ENCODE data around the gene PEX11G.
"Not testable (repeated sequence)": the region's sequence is repeated elsewhere in the genome, so short reads cannot be mapped to it uniquely, and the experiment has no call there.

PEX11G gene

DNA sequence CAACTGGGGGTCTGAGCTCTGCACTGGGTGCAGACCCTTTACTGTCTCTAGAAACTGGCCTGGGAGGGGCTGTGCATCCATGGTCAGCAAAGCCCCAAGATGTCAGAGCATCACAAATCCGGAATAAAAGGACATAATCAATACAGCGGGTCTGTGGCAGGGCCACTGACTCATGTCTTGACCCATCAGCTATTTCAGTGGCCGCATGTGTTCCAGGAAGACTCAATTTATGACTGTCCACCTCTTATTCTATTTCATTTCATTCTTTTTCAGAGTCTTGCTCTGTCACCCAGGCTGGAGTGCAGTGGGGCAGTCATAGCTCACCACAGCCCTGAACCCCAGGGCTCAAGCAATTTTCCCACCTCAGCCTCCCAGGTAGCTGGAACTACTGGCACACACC lies 53.2 kb downstream of the PEX11G start:
- Histone ChIP-seq H2AFZ (ENCODE audit: low read length) (no peak overlapping the region), H3K4me1 (ENCODE audit: low read length) (no peaks in the 10 kb centered on the region), H3K9ac (ENCODE audit: low read length) (no peak overlapping the region), H3K9me2 (replicated peaks; ENCODE audit: insufficient read depth, low read length) (no peaks in the 10 kb centered on the region), H3K4me3 (ENCODE audit: low read length) (no peak overlapping the region), H3K27ac (ENCODE audit: low read length) (no peak overlapping the region), H3K4me2 (ENCODE audit: low read depth, low read length) (no peak overlapping the region), H3K9me3 (replicated peaks; ENCODE audit: insufficient read depth, low read length) (no peaks in the 10 kb centered on the region), H3K36me3 (replicated peaks; ENCODE audit: insufficient read depth, low read length) (no peaks in the 10 kb centered on the region; the same call in 1 of the 2 replicates), H3F3A (ENCODE audit: insufficient read depth, low read length) (no peaks in the 10 kb centered on the region), H3K27me3 (replicated peaks; ENCODE audit: insufficient read depth, low read length) (no peaks in the 10 kb centered on the region), H4K20me1 (ENCODE audit: insufficient read depth, low read length) (no peaks in the 10 kb centered on the region), H3K79me2 (ENCODE audit: low read length) (no peaks in the 10 kb centered on the region)
- DNase-seq = no peak
- TF ChIP-seq, protein P1, sequence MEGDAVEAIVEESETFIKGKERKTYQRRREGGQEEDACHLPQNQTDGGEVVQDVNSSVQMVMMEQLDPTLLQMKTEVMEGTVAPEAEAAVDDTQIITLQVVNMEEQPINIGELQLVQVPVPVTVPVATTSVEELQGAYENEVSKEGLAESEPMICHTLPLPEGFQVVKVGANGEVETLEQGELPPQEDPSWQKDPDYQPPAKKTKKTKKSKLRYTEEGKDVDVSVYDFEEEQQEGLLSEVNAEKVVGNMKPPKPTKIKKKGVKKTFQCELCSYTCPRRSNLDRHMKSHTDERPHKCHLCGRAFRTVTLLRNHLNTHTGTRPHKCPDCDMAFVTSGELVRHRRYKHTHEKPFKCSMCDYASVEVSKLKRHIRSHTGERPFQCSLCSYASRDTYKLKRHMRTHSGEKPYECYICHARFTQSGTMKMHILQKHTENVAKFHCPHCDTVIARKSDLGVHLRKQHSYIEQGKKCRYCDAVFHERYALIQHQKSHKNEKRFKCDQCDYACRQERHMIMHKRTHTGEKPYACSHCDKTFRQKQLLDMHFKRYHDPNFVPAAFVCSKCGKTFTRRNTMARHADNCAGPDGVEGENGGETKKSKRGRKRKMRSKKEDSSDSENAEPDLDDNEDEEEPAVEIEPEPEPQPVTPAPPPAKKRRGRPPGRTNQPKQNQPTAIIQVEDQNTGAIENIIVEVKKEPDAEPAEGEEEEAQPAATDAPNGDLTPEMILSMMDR (IDR thresholded peaks at IDR 0.05; ENCODE audit: low read length) = no peak
- TF ChIP-seq EZH2phosphoT487 (IDR thresholded peaks at IDR 0.05; ENCODE audit: low read length) (no peak), EZH2 (optimal IDR thresholded peaks at IDR 0.05; ENCODE audit: low read depth, low read length) (no peak)

DNA sequence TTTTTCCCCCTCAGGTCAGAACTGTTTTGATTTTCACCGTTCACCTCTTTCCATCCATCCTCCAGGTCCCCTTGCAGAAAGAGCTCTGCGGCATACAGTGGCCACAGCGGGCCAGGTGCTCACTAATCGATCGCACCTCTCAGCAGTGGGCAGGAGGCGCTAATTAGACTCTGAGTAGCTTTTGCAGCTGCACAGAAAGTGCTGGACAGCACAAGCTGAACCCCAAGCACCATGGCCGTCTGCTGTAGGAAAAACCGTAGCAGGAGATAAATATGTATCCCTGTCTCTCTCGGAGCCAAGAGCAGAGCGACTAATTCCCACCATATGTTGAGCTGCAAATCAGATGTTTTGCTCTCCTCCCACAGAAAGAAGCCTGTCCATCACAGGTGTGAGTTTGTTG lies 54.4 kb downstream of the PEX11G start:
- Histone ChIP-seq H3K36me3 (replicated peaks; ENCODE audit: insufficient read depth, low read length) (no peaks in the 10 kb centered on the region; the same call in 1 of the 2 replicates), H3K27me3 (replicated peaks; ENCODE audit: insufficient read depth, low read length) (no peaks in the 10 kb centered on the region), H3F3A (ENCODE audit: insufficient read depth, low read length) (no peaks in the 10 kb centered on the region), H2AFZ (ENCODE audit: low read length) (no peak overlapping the region), H3K9me2 (replicated peaks; ENCODE audit: insufficient read depth, low read length) (no peaks in the 10 kb centered on the region), H3K4me1 (ENCODE audit: low read length) (no peaks in the 10 kb centered on the region), H3K9ac (ENCODE audit: low read length) (no peak overlapping the region), H4K20me1 (ENCODE audit: insufficient read depth, low read length) (no peaks in the 10 kb centered on the region), H3K4me2 (ENCODE audit: low read depth, low read length) (no peak overlapping the region), H3K27ac (ENCODE audit: low read length) (no peak overlapping the region), H3K4me3 (ENCODE audit: low read length) (no peak overlapping the region), H3K79me2 (ENCODE audit: low read length) (no peaks in the 10 kb centered on the region), H3K9me3 (replicated peaks; ENCODE audit: insufficient read depth, low read length) (no peaks in the 10 kb centered on the region)
- no peak for DNase-seq
- no peak for TF ChIP-seq EZH2 (optimal IDR thresholded peaks at IDR 0.05; ENCODE audit: low read depth, low read length)

DNA sequence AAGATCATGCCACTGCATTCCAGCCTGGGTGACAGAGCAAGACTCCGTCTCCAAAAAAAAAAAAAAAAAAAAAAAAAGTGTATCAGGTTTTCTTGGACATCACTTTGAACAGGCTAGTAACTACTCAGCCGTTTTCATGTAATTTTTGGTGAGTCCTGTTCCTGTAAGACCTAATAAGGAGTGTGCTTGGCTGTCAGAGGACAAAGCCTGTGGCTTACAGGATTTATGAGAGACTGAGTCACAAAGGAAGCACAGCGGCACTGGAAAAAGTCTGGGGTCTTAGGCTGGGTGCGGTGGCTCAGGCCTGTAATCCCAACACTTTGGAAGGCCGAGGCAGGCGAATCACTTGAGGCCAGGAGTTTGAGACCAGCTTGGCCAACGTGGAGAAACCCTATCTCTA lies 55.4 kb downstream of the PEX11G start:
- not testable (repeated sequence) for H3K36me3 ChIP-seq (replicated peaks; ENCODE audit: insufficient read depth, low read length); H2AFZ ChIP-seq (ENCODE audit: low read length); H3K9me3 ChIP-seq (replicated peaks; ENCODE audit: insufficient read depth, low read length); H3K79me2 ChIP-seq (ENCODE audit: low read length); H3K4me1 ChIP-seq (ENCODE audit: low read length); H3F3A ChIP-seq (ENCODE audit: insufficient read depth, low read length); H3K9ac ChIP-seq (ENCODE audit: low read length); H3K9me2 ChIP-seq (replicated peaks; ENCODE audit: insufficient read depth, low read length); H3K27ac ChIP-seq (ENCODE audit: low read length); DNase-seq; H4K20me1 ChIP-seq (ENCODE audit: insufficient read depth, low read length); H3K27me3 ChIP-seq (replicated peaks; ENCODE audit: insufficient read depth, low read length); H3K4me2 ChIP-seq (ENCODE audit: low read depth, low read length); H3K4me3 ChIP-seq (ENCODE audit: low read length)

DNA sequence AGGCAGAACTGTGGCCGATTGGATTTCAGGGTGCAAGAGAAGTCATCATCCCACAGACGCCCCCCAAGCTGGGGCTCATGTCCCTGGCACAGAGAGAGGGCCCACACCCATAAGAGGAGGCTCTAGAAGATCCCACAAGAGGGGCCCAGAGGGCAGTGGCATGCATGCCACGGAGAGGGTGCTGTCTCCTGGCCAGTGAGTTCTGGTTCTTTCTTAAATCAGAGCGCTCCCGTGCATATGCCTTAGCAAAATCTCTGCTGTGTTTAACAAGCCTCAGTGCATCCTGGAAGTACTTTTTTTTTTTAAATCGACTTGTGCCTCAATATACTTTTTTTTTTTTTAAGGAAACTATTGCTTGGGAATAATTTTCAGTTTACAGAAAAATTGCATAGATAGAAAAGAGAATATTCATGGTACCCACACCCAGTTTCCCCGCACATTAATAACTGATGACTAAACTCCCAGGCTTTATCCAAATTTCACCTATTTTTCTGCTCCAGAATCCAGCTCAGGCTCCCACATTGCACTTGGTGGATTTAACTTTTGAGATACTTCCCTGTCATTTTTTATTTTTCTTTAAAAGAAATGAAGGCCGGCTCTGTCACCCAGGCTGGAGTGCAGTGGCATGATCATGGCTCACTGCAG lies 59.1 kb downstream of the PEX11G start:
- no peak for TF ChIP-seq EZH2phosphoT487 (IDR thresholded peaks at IDR 0.05; ENCODE audit: low read length)
- no peaks in the 10 kb centered on the region for H4K20me1 ChIP-seq (ENCODE audit: insufficient read depth, low read length)
- H3K4me2 ChIP-seq (ENCODE audit: low read depth, low read length) = no peak overlapping the region
- no peak overlapping the region for H3K27ac ChIP-seq (ENCODE audit: low read length)
- H3K9me2 ChIP-seq (replicated peaks; ENCODE audit: insufficient read depth, low read length) = no peaks in the 10 kb centered on the region
- H3K36me3 ChIP-seq (replicated peaks; ENCODE audit: insufficient read depth, low read length) = no peaks in the 10 kb centered on the region; the same call in 1 of the 2 replicates
- no peak overlapping the region for H3K4me3 ChIP-seq (ENCODE audit: low read length)
- H3F3A ChIP-seq (ENCODE audit: insufficient read depth, low read length) = no peaks in the 10 kb centered on the region
- 0 out of 2 replicates have a peak, but pooled peaks cover 5% of the 10 kb centered on the region for H3K79me2 ChIP-seq (ENCODE audit: low read length)
- H3K9ac ChIP-seq (ENCODE audit: low read length) = no peak overlapping the region
- no peak for DNase-seq
- no peaks in the 10 kb centered on the region for H3K4me1 ChIP-seq (ENCODE audit: low read length)
- H3K9me3 ChIP-seq (replicated peaks; ENCODE audit: insufficient read depth, low read length) = no peaks in the 10 kb centered on the region
- H2AFZ ChIP-seq (ENCODE audit: low read length) = no peak overlapping the region
- H3K27me3 ChIP-seq (replicated peaks; ENCODE audit: insufficient read depth, low read length) = no peaks in the 10 kb centered on the region

Data from MM.1S (cell line).